Measurements from ENCODE around the gene TTC9B.

The TTC9B gene

GRCh38 chr19:40247178-40247577 is 29.0 kb upstream of the TTC9B start:
- DNase-seq: no peak

- DNase-seq: no peak
These were observed 28.3 kb upstream of the TTC9B start for GRCh38 chr19:40246292-40247073.

- DNase-seq: no peak
These were observed 27.4 kb upstream of the TTC9B start for GRCh38 chr19:40245506-40246128.

GRCh38 chr19:40244579-40245317 is 26.6 kb upstream of the TTC9B start:
- DNase-seq: no peak

- DNase-seq: no peak
These were observed 25.0 kb upstream of the TTC9B start for GRCh38 chr19:40243181-40243580.

GRCh38 chr19:40242480-40242879 is 24.3 kb upstream of the TTC9B start:
- no peak for DNase-seq

GRCh38 chr19:40241809-40242384 is 23.7 kb upstream of the TTC9B start:
- DNase-seq: no peak

- no peak for DNase-seq
These were observed 23.1 kb upstream of the TTC9B start for GRCh38 chr19:40241125-40241808.

- no peak for DNase-seq
These were observed 22.1 kb upstream of the TTC9B start for GRCh38 chr19:40240332-40240731.

- no peak for DNase-seq
These were observed 21.4 kb upstream of the TTC9B start for GRCh38 chr19:40239415-40240226.

GRCh38 chr19:40238775-40239174 is 20.6 kb upstream of the TTC9B start:
- no peak for DNase-seq

- no peak for DNase-seq
These were observed 19.6 kb upstream of the TTC9B start for GRCh38 chr19:40237791-40238190.

- no peak for DNase-seq
These were observed 18.2 kb upstream of the TTC9B start for GRCh38 chr19:40236366-40236765.

- DNase-seq: no peak
These were observed 17.8 kb upstream of the TTC9B start for GRCh38 chr19:40236026-40236355.

GRCh38 chr19:40235238-40236025 is 17.2 kb upstream of the TTC9B start:
- DNase-seq: no peak

- no peak for DNase-seq
These were observed 16.4 kb upstream of the TTC9B start for GRCh38 chr19:40234429-40235237.

GRCh38 chr19:40233811-40234389 is 15.7 kb upstream of the TTC9B start:
- no peak for DNase-seq

- no peak for DNase-seq
These were observed 15.0 kb upstream of the TTC9B start for GRCh38 chr19:40232949-40233810.

GRCh38 chr19:40232479-40232878 is 14.3 kb upstream of the TTC9B start:
- DNase-seq: no peak
